Stimulated activated effector memory CD8-positive, alpha-beta T cell treated with anti-CD3 and anti-CD28 coated beads, Interleukin-12 subunit alpha, Interleukin-12 subunit beta, amount 100 ng/mL, for 72 hours (primary cell): ENCODE measurements around the gene KTI12.
A peak's percentile ranks its signal among the peaks of the same experiment; 100 is the strongest.
"Not testable (repeated sequence)": the region's sequence is repeated elsewhere in the genome, so short reads cannot be mapped to it uniquely, and the experiment has no call there.

Source experiments
- ATAC-seq: fragments of 150-1000 bp; cut with Tn5 transposase; 2 replicates; pipeline ENCODE4 v1.10.0; 2021
- DNase-seq, 2 donors: peaks; one replicate each; pipeline ENCODE4 v3.0.0; 2021 to 2022; ENCODE audit warnings: low spot score in 2 of 2
- H3K27ac Mint-ChIP-seq: one replicate; pipeline ENCODE4 v1.8.0; 2022; ENCODE audit warnings: mild to moderate bottlenecking, mixed read lengths
- H3K36me3 Mint-ChIP-seq: one replicate; pipeline ENCODE4 v1.8.0; 2022; ENCODE audit warnings: mild to moderate bottlenecking, mixed read lengths
- H3K4me1 Mint-ChIP-seq: one replicate; pipeline ENCODE4 v1.8.0; 2022; ENCODE audit warnings: mixed read lengths
- H3K4me3 Mint-ChIP-seq: one replicate; pipeline ENCODE4 v1.8.0; 2022; ENCODE audit warnings: mild to moderate bottlenecking, mixed read lengths
- H3K9me3 Mint-ChIP-seq: one replicate; pipeline ENCODE4 v1.8.0; 2022; ENCODE audit warnings: mixed read lengths

Gene KTI12

GRCh38 chr1:52033190-52034049, at the start of gene KTI12:
Gene KTI12 (minus strand): TSS chr1:52033810. CDS start chr1:52033761, 49 bp downstream.
- peak within 1 kb of the TSS; percentile 96 for H3K27ac Mint-ChIP-seq
- H3K4me3 Mint-ChIP-seq: peak within 1 kb of the TSS; percentile 87
- peaks cover 30% of the 10 kb centered on the region for H3K4me1 Mint-ChIP-seq
- H3K36me3 Mint-ChIP-seq: peaks cover 49% of the 10 kb centered on the region
- DNase-seq (peak; percentile 64 to 87), ATAC-seq (peak; percentile 98)
- no peaks in the 10 kb centered on the region for H3K9me3 Mint-ChIP-seq

GRCh38 chr1:52080014-52080415, 46.4 kb upstream of the KTI12 start:
- H3K36me3 Mint-ChIP-seq: peaks cover 64% of the 10 kb centered on the region
- no peaks in the 10 kb centered on the region for H3K4me1 Mint-ChIP-seq
- DNase-seq: no peak
- H3K9me3 Mint-ChIP-seq: no peaks in the 10 kb centered on the region
- ATAC-seq: no peak
- H3K4me3 Mint-ChIP-seq: no peak overlapping the region
- peak overlapping the region; percentile 34 for H3K27ac Mint-ChIP-seq

- not testable (repeated sequence) for H3K9me3 Mint-ChIP-seq, H3K4me1 Mint-ChIP-seq, DNase-seq, ATAC-seq, H3K27ac Mint-ChIP-seq, H3K4me3 Mint-ChIP-seq
- peaks cover 71% of the 10 kb centered on the region for H3K36me3 Mint-ChIP-seq
Observed at GRCh38 chr1:52077277-52077676, 43.7 kb upstream of the KTI12 start.

- ATAC-seq: no peak
- no peak for DNase-seq
- peaks cover 90% of the 10 kb centered on the region for H3K36me3 Mint-ChIP-seq
- peaks cover 9% of the 10 kb centered on the region for H3K4me1 Mint-ChIP-seq
- H3K4me3 Mint-ChIP-seq: no peak overlapping the region
- no peaks in the 10 kb centered on the region for H3K9me3 Mint-ChIP-seq
- H3K27ac Mint-ChIP-seq: no peak overlapping the region
Observed at GRCh38 chr1:52072291-52072690, 38.7 kb upstream of the KTI12 start.

- H3K9me3 Mint-ChIP-seq: no peaks in the 10 kb centered on the region
- peaks cover 9% of the 10 kb centered on the region for H3K4me1 Mint-ChIP-seq
- no peak overlapping the region for H3K27ac Mint-ChIP-seq
- peaks cover 90% of the 10 kb centered on the region for H3K36me3 Mint-ChIP-seq
- no peak for DNase-seq
- H3K4me3 Mint-ChIP-seq: no peak overlapping the region
- ATAC-seq: no peak
Observed at GRCh38 chr1:52070704-52071103, 37.1 kb upstream of the KTI12 start.

- no peak overlapping the region for H3K4me3 Mint-ChIP-seq
- ATAC-seq: no peak
- H3K4me1 Mint-ChIP-seq: peaks cover 17% of the 10 kb centered on the region
- peaks cover 97% of the 10 kb centered on the region for H3K36me3 Mint-ChIP-seq
- no peaks in the 10 kb centered on the region for H3K9me3 Mint-ChIP-seq
- DNase-seq: no peak
- peak overlapping the region; percentile 36 for H3K27ac Mint-ChIP-seq
Observed at GRCh38 chr1:52063192-52063591, 29.6 kb upstream of the KTI12 start.

- peaks cover 32% of the 10 kb centered on the region for H3K4me1 Mint-ChIP-seq
- DNase-seq (no peak), ATAC-seq (no peak)
- H3K27ac Mint-ChIP-seq: no peak overlapping the region
- H3K36me3 Mint-ChIP-seq: peaks cover 84% of the 10 kb centered on the region
- H3K4me3 Mint-ChIP-seq: no peak overlapping the region
- H3K9me3 Mint-ChIP-seq: no peaks in the 10 kb centered on the region
Observed at GRCh38 chr1:52060822-52061221, 27.2 kb upstream of the KTI12 start.

- Mint-ChIP-seq H3K9me3 (no peaks in the 10 kb centered on the region), H3K36me3 (peaks cover 82% of the 10 kb centered on the region)
Observed at GRCh38 chr1:52059888-52060287, 26.3 kb upstream of the KTI12 start.

GRCh38 chr1:52059321-52059720, 25.7 kb upstream of the KTI12 start:
- Mint-ChIP-seq H3K9me3 (no peaks in the 10 kb centered on the region), H3K4me1 (peaks cover 38% of the 10 kb centered on the region)

More at GRCh38 chr1:52059888-52060287, 26.3 kb upstream of the KTI12 start:
- Mint-ChIP-seq H3K27ac (no peak overlapping the region), H3K4me1 (peaks cover 33% of the 10 kb centered on the region), H3K4me3 (no peak overlapping the region)
- no peak for ATAC-seq
- no peak for DNase-seq

GRCh38 chr1:52057876-52058415, 24.3 kb upstream of the KTI12 start:
- Mint-ChIP-seq H3K4me3 (peak overlapping the region; percentile 91), H3K27ac (peak overlapping the region; percentile 97), H3K36me3 (peaks cover 71% of the 10 kb centered on the region), H3K9me3 (no peaks in the 10 kb centered on the region), H3K4me1 (peaks cover 39% of the 10 kb centered on the region)
- ATAC-seq (no peak), DNase-seq (no peak)

More at GRCh38 chr1:52059321-52059720, 25.7 kb upstream of the KTI12 start:
- Mint-ChIP-seq H3K27ac (no peak overlapping the region), H3K36me3 (peaks cover 82% of the 10 kb centered on the region), H3K4me3 (no peak overlapping the region)
- DNase-seq (no peak), ATAC-seq (no peak)

GRCh38 chr1:52057255-52057654, 23.6 kb upstream of the KTI12 start:
- no peaks in the 10 kb centered on the region for H3K9me3 Mint-ChIP-seq
- H3K36me3 Mint-ChIP-seq: peaks cover 71% of the 10 kb centered on the region
- peaks cover 41% of the 10 kb centered on the region for H3K4me1 Mint-ChIP-seq
- ATAC-seq: no peak
- H3K4me3 Mint-ChIP-seq: peak overlapping the region; percentile 91
- peak overlapping the region; percentile 97 for H3K27ac Mint-ChIP-seq
- DNase-seq: no peak

- DNase-seq: no peak
- H3K27ac Mint-ChIP-seq: peak overlapping the region; percentile 97
- peaks cover 69% of the 10 kb centered on the region for H3K36me3 Mint-ChIP-seq
- peaks cover 43% of the 10 kb centered on the region for H3K4me1 Mint-ChIP-seq
- no peaks in the 10 kb centered on the region for H3K9me3 Mint-ChIP-seq
- ATAC-seq: no peak
- H3K4me3 Mint-ChIP-seq: peak overlapping the region; percentile 91
Observed at GRCh38 chr1:52056937-52057231, 23.3 kb upstream of the KTI12 start.

GRCh38 chr1:52056163-52056936, 22.7 kb upstream of the KTI12 start, which contains the start of gene BTF3L4:
Gene BTF3L4 (plus strand): TSS chr1:52056295. CDS start chr1:52059848, 3,553 bp downstream.
- Mint-ChIP-seq H3K4me3 (peak within 1 kb of the TSS; percentile 91), H3K4me1 (peaks cover 43% of the 10 kb centered on the region), H3K9me3 (no peaks in the 10 kb centered on the region), H3K27ac (peak within 1 kb of the TSS; percentile 97), H3K36me3 (peaks cover 64% of the 10 kb centered on the region)
- ATAC-seq (peak; percentile 96), DNase-seq (peak; percentile 77 to 93)

GRCh38 chr1:52055866-52056162, 22.2 kb upstream of the KTI12 start:
- ATAC-seq (no peak), DNase-seq (no peak)
- Mint-ChIP-seq H3K4me3 (peak overlapping the region; percentile 91), H3K27ac (peak overlapping the region; percentile 97), H3K9me3 (no peaks in the 10 kb centered on the region), H3K36me3 (peaks cover 62% of the 10 kb centered on the region), H3K4me1 (peaks cover 43% of the 10 kb centered on the region)

- peaks cover 43% of the 10 kb centered on the region for H3K4me1 Mint-ChIP-seq
- peaks cover 57% of the 10 kb centered on the region for H3K36me3 Mint-ChIP-seq
- DNase-seq: peak; percentile 46 to 83
- no peaks in the 10 kb centered on the region for H3K9me3 Mint-ChIP-seq
- peak within 1 kb of the TSS; percentile 97 for H3K27ac Mint-ChIP-seq
- H3K4me3 Mint-ChIP-seq: peak within 1 kb of the TSS; percentile 91
- ATAC-seq: peak; percentile 60
Observed at GRCh38 chr1:52055066-52055865, 21.7 kb upstream of the KTI12 start, which contains the start of gene TXNDC12. Gene TXNDC12 (minus strand): TSS chr1:52055191. CDS start chr1:52055096, 95 bp downstream.
